Transverse colon (tissue), 4 donors: ENCODE data around the gene GATA2. TPM values are rescaled to one million over a fixed set of nuclear protein-coding genes. Genes with fewer than 3 reads are reported as not detected.
A peak's percentile ranks its signal among the peaks of the same experiment; 100 is the strongest.

Experiments used
- DNase-seq: peaks from one replicate; pipeline ENCODE4 v3.0.0-alpha.2; 2019
- H3K27ac ChIP-seq, 4 donors: fragments of 200-600 bp; sonication (generic); 2 replicates each; pipeline ENCODE4 v1.5.1; 2016 to 2018; ENCODE audit warnings: inconsistent platforms in 4 of 4
- H3K27me3 ChIP-seq: fragments of 200-600 bp; sonication (generic); 2 replicates; pipeline ENCODE4 v1.5.1; 2017; ENCODE audit warnings: inconsistent platforms
- H3K36me3 ChIP-seq, 4 donors: fragments of 200-600 bp; sonication (generic); 2 replicates each; pipeline ENCODE4 v1.5.1; 2017 to 2019; ENCODE audit warnings: inconsistent platforms in 4 of 4
- H3K4me1 ChIP-seq, 4 donors: fragments of 200-600 bp; sonication (generic); 2 replicates each; pipeline ENCODE4 v1.5.1; 2017 to 2020; ENCODE audit warnings: inconsistent platforms in 4 of 4
- H3K4me3 ChIP-seq, 4 donors: fragments of 200-600 bp; sonication (generic); 1 replicate in 1 of 4; 2 replicates in 3 of 4; pipeline versions ENCODE4 v1.5.1 to v1.6.1; 2017 to 2019; ENCODE audit warnings: inconsistent platforms in 4 of 4
- H3K9me3 ChIP-seq, 2 donors: fragments of 200-600 bp; sonication (generic); 2 replicates each; pipeline ENCODE4 v1.5.1; 2017 to 2019; ENCODE audit warnings: inconsistent platforms in 2 of 2
- CTCF ChIP-seq, 5 experiments: fragments of 200-600 bp in 3 of 5; fragments of 450-650 bp in 2 of 5; sonication (generic) in 3 of 5; IDR thresholded peaks; 1 replicate in 2 of 5; 2 replicates in 3 of 5; pipeline ENCODE4 v1.5.1; 2016 to 2017; ENCODE audit warnings: antibody characterized with exemption in 5 of 5, inconsistent platforms in 3 of 5, mild to moderate bottlenecking in 2 of 5, moderate library complexity in 1 of 5
- EP300 ChIP-seq: sonication (generic); formaldehyde crosslinking; IDR thresholded peaks from one replicate; pipeline ENCODE4 v1.6.1; 2017; ENCODE audit warnings: antibody characterized with exemption, low read depth
- POLR2A ChIP-seq: fragments of 450-650 bp; IDR thresholded peaks from one replicate; pipeline ENCODE4 v1.6.1; 2016; ENCODE audit warnings: antibody characterized with exemption, mild to moderate bottlenecking, moderate library complexity
- POLR2AphosphoS5 ChIP-seq, 3 donors: sonication (generic); formaldehyde crosslinking; IDR thresholded peaks; one replicate each; pipeline ENCODE4 v1.6.1; 2016; ENCODE audit warnings: antibody characterized with exemption in 3 of 3
- WGBS, 2 donors: methylation state at CpG; one replicate each; pipeline ENCODE4 v1.1.5; 2018; ENCODE audit warnings: low coverage in 1 of 2; 5-methylcytosine and 5-hydroxymethylcytosine counted together
- in situ Hi-C, 4 donors: fragments of 200-750 bp; cut with MboI; loops; one replicate each; pipeline versions ENCODE4 v1.15.0 to v1.15.1; 2017; ENCODE audit warnings: low sequenced_read_pairs in 3 of 4, low pct_ligation_motif_present in 1 of 4, low pct_unique_long_range_greater_than_20kb in 1 of 4
- intact Hi-C: fragments of 100-400 bp; cut with DNase I; formaldehyde crosslinking; loops from one replicate; pipeline ENCODE4 v1.15.1; 2023; ENCODE audit warnings: low total_unique reads
- total RNA-seq, 4 donors: library from RNA; depleted of rRNA; stranded (reverse); fragments of >200 nt; gene quantifications; one replicate each; pipeline ENCODE4 v1.1.0, GENCODE V29; 2016

GATA2 gene
- 1 to 10 TPM; 1.8 to 8.2 (median 2.9) TPM for total RNA-seq

DNA sequence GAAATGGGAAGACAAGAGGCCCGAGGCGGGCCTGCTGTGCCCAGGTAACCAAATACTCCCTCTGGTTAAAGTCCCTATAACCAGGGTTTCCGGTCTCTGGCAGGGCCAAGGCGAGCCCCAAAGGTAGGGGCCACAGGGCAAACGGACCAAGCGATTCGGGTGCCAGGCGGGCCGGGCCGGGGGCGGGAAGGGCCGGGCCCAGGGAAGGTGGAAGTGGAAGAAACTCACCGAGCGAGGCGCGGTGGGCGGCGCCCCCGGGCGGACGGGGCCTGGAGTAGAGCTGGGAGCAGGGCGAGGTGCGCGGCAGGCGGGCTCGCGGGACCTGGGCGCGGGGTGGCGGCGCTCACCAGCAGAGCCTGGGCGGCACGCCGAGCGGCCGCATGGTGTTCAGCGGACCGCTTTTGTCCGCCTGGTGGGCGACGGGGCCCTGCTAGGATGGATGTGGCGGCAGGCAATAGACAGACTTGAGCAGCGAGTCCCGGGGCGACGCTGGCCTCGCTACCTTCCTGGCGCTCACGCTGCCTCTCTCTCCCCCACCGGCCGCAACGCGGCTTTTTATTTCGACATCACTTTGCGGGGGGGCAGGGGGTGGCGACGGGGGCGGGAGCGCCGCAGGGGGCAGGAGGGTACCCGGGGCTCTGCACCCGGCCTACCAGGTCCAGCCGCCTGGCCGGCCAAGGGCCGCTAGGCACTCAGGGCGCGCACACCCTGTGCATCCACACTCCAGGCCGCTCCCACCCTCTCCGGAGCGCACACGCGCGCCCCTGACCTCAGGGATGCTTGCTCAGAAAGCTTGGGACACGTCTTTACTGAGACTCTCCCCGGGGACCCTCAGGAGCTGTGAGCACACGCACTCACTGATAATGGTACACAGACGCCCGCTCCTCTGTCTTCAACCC, at the start of gene GATA2:
Gene GATA2, minus strand, starts transcription at position 531 of the 899 bp plus-strand sequence. CDS start 6,170 bp downstream, outside the sequence.
- Histone ChIP-seq H3K27ac (no peak within 1 kb of the TSS), H3K4me3 (peak within 1 kb of the TSS in 2 of 4 donors; percentile 3 to 28), H3K4me1 (peaks cover 29 to 46% (median 42%) of the 10 kb centered on the region in 4 donors), H3K9me3 (no peaks in the 10 kb centered on the region), H3K36me3 (no peaks in the 10 kb centered on the region), H3K27me3 (peaks cover 100% of the 10 kb centered on the region)
- intact Hi-C loops = loop anchor here (5.0 kb wide), 1 partner anchor 321 kb away; no protein-coding TSS in a partner anchor
- WGBS, 2 donors = 5% methylated on average over 60 of the region's 78 CpGs; no CpG with 5 or more reads in 1 of the 2 donors
- in situ Hi-C loops = loop anchor here in 2 of 4 donors (25.0 kb wide), 2 partner anchors 331 to 406 kb away; partner anchors contain the start of gene EEFSEC (in 1 of the 2)
- DNase-seq = no peak
- peak in 1 of 3 donors; percentile 35 for TF ChIP-seq POLR2AphosphoS5 (IDR thresholded peaks at IDR 0.05)
- TF ChIP-seq CTCF (IDR thresholded peaks at IDR 0.05) = no peak

DNA sequence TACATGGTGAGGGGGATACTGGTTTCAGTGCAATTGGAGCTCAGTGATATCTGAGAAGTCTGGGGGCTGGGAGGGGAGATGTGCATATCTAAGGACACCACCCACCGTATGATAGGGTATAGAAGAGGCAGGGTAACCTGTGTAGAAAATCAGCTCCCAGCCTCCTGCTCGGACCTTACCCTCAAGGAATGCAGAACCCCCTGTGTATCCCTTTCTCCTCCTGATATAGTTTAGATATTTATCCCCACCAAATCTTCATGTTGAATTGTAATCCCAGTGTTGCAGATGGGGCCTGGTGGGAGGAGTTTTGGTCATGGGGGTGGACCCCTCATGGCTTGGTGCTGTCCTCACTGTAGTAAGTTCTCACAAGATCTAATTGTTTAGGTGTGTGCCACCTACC, 48.2 kb upstream of the GATA2 start:
- H3K9me3 ChIP-seq = peaks cover 6 to 8% of the 10 kb centered on the region in 2 donors
- intact Hi-C loops (no loop called here), in situ Hi-C loops (no loop called here)
- H3K27me3 ChIP-seq = peaks cover 45% of the 10 kb centered on the region
- 85% methylated on average over 2 of the region's 2 CpGs; no CpG with 5 or more reads in 1 of the 2 donors for WGBS, 2 donors
- no peak for TF ChIP-seq POLR2A
- TF ChIP-seq POLR2AphosphoS5 (IDR thresholded peaks at IDR 0.05) = no peak
- no peak for TF ChIP-seq EP300
- no peak for TF ChIP-seq CTCF (IDR thresholded peaks at IDR 0.05)
- no peaks in the 10 kb centered on the region for H3K36me3 ChIP-seq
- no peaks in the 10 kb centered on the region for H3K4me1 ChIP-seq
- H3K4me3 ChIP-seq = no peak overlapping the region
- no peak overlapping the region for H3K27ac ChIP-seq
- no peak for DNase-seq

DNA sequence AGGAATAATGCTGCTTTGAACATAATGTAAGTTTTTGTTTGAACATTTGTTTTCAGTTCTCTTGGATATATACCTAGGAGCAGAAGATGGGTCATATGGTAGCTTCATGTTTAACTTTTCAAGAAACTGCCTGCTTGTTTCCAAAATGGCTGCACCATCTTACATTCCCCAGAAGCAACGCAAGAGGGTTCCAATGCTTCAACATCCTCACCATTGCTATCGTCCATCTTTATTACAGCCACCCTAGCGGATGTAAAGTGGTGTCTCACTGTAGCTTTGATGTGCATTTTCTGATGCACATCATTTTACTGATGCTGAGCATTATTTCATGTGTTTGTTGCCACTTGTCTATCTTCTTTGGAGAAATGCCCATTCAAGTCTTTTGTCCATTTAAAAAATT, 46.4 kb upstream of the GATA2 start:
- Histone ChIP-seq H3K4me1 (no peaks in the 10 kb centered on the region), H3K27ac (no peak overlapping the region), H3K4me3 (no peak overlapping the region), H3K9me3 (peaks cover 6 to 8% of the 10 kb centered on the region in 2 donors), H3K36me3 (no peaks in the 10 kb centered on the region), H3K27me3 (peaks cover 61% of the 10 kb centered on the region)
- intact Hi-C loops = no loop called here
- no peak for DNase-seq
- TF ChIP-seq EP300 (no peak), POLR2A (no peak), CTCF (IDR thresholded peaks at IDR 0.05) (no peak), POLR2AphosphoS5 (IDR thresholded peaks at IDR 0.05) (no peak)
- in situ Hi-C loops = no loop called here
- WGBS, 2 donors = 71 to 89% methylated on average over 2 to 3 of the region's 3 CpGs

- intact Hi-C loops = no loop called here
- Histone ChIP-seq H3K27me3 (peaks cover 73% of the 10 kb centered on the region), H3K4me1 (no peaks in the 10 kb centered on the region), H3K27ac (no peak overlapping the region), H3K9me3 (no peaks in the 10 kb centered on the region), H3K4me3 (no peak overlapping the region), H3K36me3 (no peaks in the 10 kb centered on the region)
- in situ Hi-C loops = no loop called here
- no peak for DNase-seq
- 25 to 57% methylated on average over 1 to 4 of the region's 4 CpGs for WGBS, 2 donors
- no peak for TF ChIP-seq POLR2A
- no peak for TF ChIP-seq EP300
- TF ChIP-seq POLR2AphosphoS5 (IDR thresholded peaks at IDR 0.05) = no peak
- TF ChIP-seq CTCF (IDR thresholded peaks at IDR 0.05) = no peak
Observed at GRCh38 chr3:128537091-128537703, 44.2 kb upstream of the GATA2 start.
